MM.1S (cell line): ENCODE data around the gene EFNA3.

Experiments
- CTCF ChIP-seq: fragments of 300-600 bp; sonication (generic); IDR thresholded peaks from 2 replicates; pipeline ENCODE4 v1.5.1; 2016; ENCODE audit warnings: antibody characterized with exemption, low read length, mixed read lengths
- EZH2 ChIP-seq: fragments of 300-600 bp; sonication (generic); optimal IDR thresholded peaks from 2 replicates; pipeline ENCODE3; 2017; ENCODE audit warnings: low read depth, mild to moderate bottlenecking, antibody characterized with exemption, low read length, mixed read lengths
- EZH2phosphoT487 ChIP-seq: fragments of 300-600 bp; sonication (generic); IDR thresholded peaks from 2 replicates; pipeline ENCODE4 v1.6.1; 2018; ENCODE audit warnings: antibody characterized with exemption, low read length

- TF ChIP-seq EZH2 (no peak), CTCF (no peak), EZH2phosphoT487 (no peak)
Measured at GRCh38 chr1:155123801-155124200, 45.2 kb downstream of the EFNA3 start.
